ENCODE results near the gene ERBB3.

ERBB3 gene

GRCh38 chr12:56146492-56147460 is 66.8 kb downstream of the ERBB3 start:
- Histone ChIP-seq H3K27me3 (ENCODE audit: insufficient read depth, low read length) (no peaks in the 10 kb centered on the region), H3K36me3 (ENCODE audit: insufficient read depth, low read depth, low read length) (peaks cover 42% of the 10 kb centered on the region), H3K4me3 (ENCODE audit: low read length) (no peak overlapping the region), H3K27ac (ENCODE audit: low read length) (no peak overlapping the region), H3K9me3 (ENCODE audit: insufficient read depth, low read depth, low read length) (no peaks in the 10 kb centered on the region), H3K4me1 (ENCODE audit: insufficient read depth, low read length) (0 out of 2 replicates have a peak, but pooled peaks cover 3% of the 10 kb centered on the region), H3K9ac (ENCODE audit: low read depth, low read length) (no peak overlapping the region)

DNA sequence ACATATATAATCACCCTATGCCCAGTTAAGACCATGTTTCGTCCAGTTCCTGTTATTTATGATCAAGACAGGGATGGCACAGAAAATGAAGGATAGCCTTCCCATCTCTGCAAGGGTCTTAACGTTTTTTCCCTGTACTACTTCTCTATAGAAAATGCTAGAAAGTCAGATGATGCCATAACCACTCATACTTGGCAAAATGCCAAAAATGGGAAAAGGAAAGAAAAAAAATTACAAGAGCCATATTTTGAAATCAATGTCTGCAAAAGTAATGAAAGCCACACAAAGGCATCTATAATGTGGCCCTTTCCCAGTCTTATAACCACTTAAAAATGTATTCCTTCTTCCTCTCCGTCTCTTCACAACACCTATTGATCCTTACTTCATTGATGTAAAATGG is 70.6 kb downstream of the ERBB3 start:
- no peak overlapping the region for H3K4me3 ChIP-seq (ENCODE audit: low read length)
- H3K27ac ChIP-seq (ENCODE audit: low read length): no peak overlapping the region
- H3K27me3 ChIP-seq (ENCODE audit: insufficient read depth, low read length): no peaks in the 10 kb centered on the region
- H3K4me1 ChIP-seq (ENCODE audit: insufficient read depth, low read length): peaks cover 6% of the 10 kb centered on the region; the same call in 1 of the 2 replicates
- H3K36me3 ChIP-seq (ENCODE audit: insufficient read depth, low read depth, low read length): peaks cover 21% of the 10 kb centered on the region
- H3K9me3 ChIP-seq (ENCODE audit: insufficient read depth, low read depth, low read length): no peaks in the 10 kb centered on the region
- no peak overlapping the region for H3K9ac ChIP-seq (ENCODE audit: low read depth, low read length)

- no peaks in the 10 kb centered on the region for H3K9me3 ChIP-seq (ENCODE audit: insufficient read depth, low read depth, low read length)
- H3K9ac ChIP-seq (ENCODE audit: low read depth, low read length): peak overlapping the region; percentile 87
- H3K27ac ChIP-seq (ENCODE audit: low read length): peak overlapping the region; percentile 44
- peaks cover 24% of the 10 kb centered on the region for H3K36me3 ChIP-seq (ENCODE audit: insufficient read depth, low read depth, low read length)
- no peaks in the 10 kb centered on the region for H3K27me3 ChIP-seq (ENCODE audit: insufficient read depth, low read length)
- peaks cover 6% of the 10 kb centered on the region; the same call in 1 of the 2 replicates for H3K4me1 ChIP-seq (ENCODE audit: insufficient read depth, low read length)
- H3K4me3 ChIP-seq (ENCODE audit: low read length): peak overlapping the region; percentile 78
Measured at GRCh38 chr12:56151672-56152131, 71.7 kb downstream of the ERBB3 start.

- Histone ChIP-seq H3K9ac (ENCODE audit: low read depth, low read length) (peak within 1 kb of the TSS; percentile 87), H3K4me1 (ENCODE audit: insufficient read depth, low read length) (peaks cover 6% of the 10 kb centered on the region; the same call in 1 of the 2 replicates), H3K36me3 (ENCODE audit: insufficient read depth, low read depth, low read length) (peaks cover 24% of the 10 kb centered on the region), H3K27ac (ENCODE audit: low read length) (peak within 1 kb of the TSS; percentile 44), H3K9me3 (ENCODE audit: insufficient read depth, low read depth, low read length) (no peaks in the 10 kb centered on the region), H3K4me3 (ENCODE audit: low read length) (peak within 1 kb of the TSS; percentile 78), H3K27me3 (ENCODE audit: insufficient read depth, low read length) (no peaks in the 10 kb centered on the region)
Measured at GRCh38 chr12:56152132-56152755, 72.3 kb downstream of the ERBB3 start, which contains the start of gene MYL6B. Gene MYL6B (plus strand): TSS chr12:56152587. CDS start chr12:56153919, 1,332 bp downstream.
